ENCODE data around the gene PIR. TPM values are rescaled to one million over a fixed set of nuclear protein-coding genes. Genes with fewer than 3 reads are reported as not detected.

The PIR gene
- total and polyA plus RNA-seq, 3 experiments from 2014 or later: 0.22 to 2.6 (median 1.9) TPM

DNA sequence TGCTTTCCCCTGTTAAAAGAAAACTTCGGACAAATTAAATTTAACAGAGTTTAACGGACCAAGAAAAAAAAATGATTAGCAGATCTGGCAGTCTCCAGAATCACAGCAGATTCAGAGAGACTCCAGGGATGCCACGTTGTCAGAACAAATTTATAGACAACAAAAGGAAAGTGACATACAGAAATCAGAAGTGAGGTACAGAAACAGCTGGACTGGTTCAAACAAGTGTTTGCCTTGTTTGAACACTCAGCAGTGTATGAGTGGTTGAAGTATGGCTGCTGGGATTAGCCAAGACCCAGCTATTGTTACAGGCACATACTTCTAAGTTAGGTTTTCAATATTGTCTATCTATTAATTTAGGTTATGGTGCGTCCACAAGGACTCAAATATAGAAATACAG, 19.1 kb downstream of the PIR start:
- CTCF ChIA-PET: no interaction called here
- H3K27ac ChIP-seq (ENCODE audit: low read depth, low read length): no peak overlapping the region
- Mint-ChIP-seq H3K27ac (no peak overlapping the region), H3K4me3 (no peak overlapping the region), H3K9me3 (no peaks in the 10 kb centered on the region), H3K4me1 (peaks cover 0 to 5% (median 2%) of the 10 kb centered on the region in 3 donors), H3K27me3 (peaks cover 5 to 6% of the 10 kb centered on the region in 2 donors), H3K36me3 (no peaks in the 10 kb centered on the region)
- no peak overlapping the region for H3K4me3 ChIP-seq (ENCODE audit: low read length)
- no peaks in the 10 kb centered on the region for H3K4me1 ChIP-seq (ENCODE audit: insufficient read depth, low read length)
- DNase-seq: no peak
- H3K36me3 ChIP-seq (ENCODE audit: insufficient read depth, low read length): no peaks in the 10 kb centered on the region
- no peaks in the 10 kb centered on the region for H3K27me3 ChIP-seq (ENCODE audit: insufficient read depth, low read length, poor library complexity, severe bottlenecking)
- POLR2A ChIA-PET: no interaction called here
- no peaks in the 10 kb centered on the region for H3K9me3 ChIP-seq (ENCODE audit: low read length)

DNA sequence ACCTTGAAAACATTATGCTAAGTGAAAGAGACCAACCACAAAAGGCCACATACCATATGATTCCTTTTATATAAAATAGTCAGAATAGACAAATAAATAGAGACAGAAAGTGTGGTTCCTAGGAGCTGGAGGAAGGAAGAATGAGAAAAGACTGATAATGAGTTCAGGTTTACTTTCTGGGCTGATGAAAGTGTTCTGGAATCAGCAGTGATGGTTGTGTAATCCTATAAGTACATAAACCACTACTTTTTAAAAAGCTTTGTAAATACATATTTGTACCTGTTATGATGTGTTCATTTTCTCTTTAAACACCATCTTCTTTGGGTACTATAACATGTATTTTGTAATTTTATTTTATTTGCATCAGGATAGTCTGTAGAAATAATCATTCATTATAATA, 20.6 kb downstream of the PIR start:
- Histone ChIP-seq H3K4me3 (ENCODE audit: low read length) (no peak overlapping the region), H3K9me3 (ENCODE audit: low read length) (no peaks in the 10 kb centered on the region), H3K27me3 (ENCODE audit: insufficient read depth, low read length, poor library complexity, severe bottlenecking) (no peaks in the 10 kb centered on the region), H3K4me1 (ENCODE audit: insufficient read depth, low read length) (no peaks in the 10 kb centered on the region), H3K36me3 (ENCODE audit: insufficient read depth, low read length) (no peaks in the 10 kb centered on the region), H3K27ac (ENCODE audit: low read depth, low read length) (no peak overlapping the region)
- Mint-ChIP-seq H3K9me3 (no peaks in the 10 kb centered on the region), H3K27me3 (peaks cover 4 to 6% of the 10 kb centered on the region in 2 donors), H3K36me3 (no peaks in the 10 kb centered on the region), H3K4me3 (no peak overlapping the region), H3K4me1 (peaks cover 0 to 5% (median 2%) of the 10 kb centered on the region in 3 donors), H3K27ac (no peak overlapping the region)
- ChIA-PET CTCF (no interaction called here), POLR2A (no interaction called here)
- DNase-seq: no peak

DNA sequence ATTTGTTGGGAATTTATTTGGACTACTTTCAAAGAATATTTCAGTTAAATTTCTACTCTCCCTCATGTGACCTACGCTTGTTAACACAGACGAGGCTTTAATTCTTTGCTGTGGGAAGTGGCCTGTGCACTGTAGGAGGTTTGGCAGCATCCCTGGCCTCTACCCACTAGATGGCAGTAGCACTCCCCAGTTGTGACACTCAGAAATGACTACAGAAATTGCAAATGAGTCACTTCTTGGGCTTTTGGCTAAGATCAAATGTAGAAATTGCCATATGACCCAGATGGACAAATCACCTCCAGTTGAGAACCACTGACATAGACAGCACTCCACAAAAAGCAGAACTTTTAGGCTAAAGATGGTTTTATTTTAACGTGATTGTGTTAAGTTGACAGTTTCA, 22.1 kb downstream of the PIR start:
- Histone ChIP-seq H3K27ac (ENCODE audit: low read depth, low read length) (no peak overlapping the region), H3K9me3 (ENCODE audit: low read length) (no peaks in the 10 kb centered on the region), H3K36me3 (ENCODE audit: insufficient read depth, low read length) (no peaks in the 10 kb centered on the region), H3K27me3 (ENCODE audit: insufficient read depth, low read length, poor library complexity, severe bottlenecking) (no peaks in the 10 kb centered on the region), H3K4me1 (ENCODE audit: insufficient read depth, low read length) (no peaks in the 10 kb centered on the region), H3K4me3 (ENCODE audit: low read length) (no peak overlapping the region)
- ChIA-PET CTCF (interaction anchor here (0.8 kb wide), 2 partner anchors 8 to 32 kb away, joined by 3 to 4 read pairs; no protein-coding TSS in a partner anchor), POLR2A (no interaction called here)
- Mint-ChIP-seq H3K4me3 (no peak overlapping the region), H3K36me3 (no peaks in the 10 kb centered on the region), H3K9me3 (no peaks in the 10 kb centered on the region), H3K27ac (no peak overlapping the region), H3K27me3 (peaks cover 4 to 6% of the 10 kb centered on the region in 2 donors), H3K4me1 (peaks cover 0 to 5% (median 2%) of the 10 kb centered on the region in 3 donors)
- peak; percentile 7 to 50 (median 25) for DNase-seq

DNA sequence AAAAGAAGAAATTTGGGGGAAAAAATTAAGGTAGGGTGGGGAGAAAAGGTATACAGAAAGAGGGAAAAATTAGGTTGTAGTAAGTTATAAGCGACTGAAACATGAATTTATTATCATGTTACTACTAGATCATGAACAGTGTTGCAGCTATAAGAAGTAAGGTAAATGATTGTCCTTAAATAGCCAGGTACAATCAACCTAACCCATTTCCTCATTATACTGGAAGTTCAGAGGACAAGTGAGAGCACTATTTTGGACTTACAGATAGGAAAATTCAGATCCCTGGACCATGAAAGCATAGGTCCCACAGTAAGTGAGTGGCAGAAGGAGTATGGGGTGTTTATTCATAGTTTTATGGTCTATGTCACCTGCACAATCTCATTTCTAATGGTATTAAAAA, 23.5 kb downstream of the PIR start:
- ChIA-PET CTCF (no interaction called here), POLR2A (no interaction called here)
- no peaks in the 10 kb centered on the region for H3K36me3 Mint-ChIP-seq
- no peaks in the 10 kb centered on the region for H3K9me3 Mint-ChIP-seq
- no peaks in the 10 kb centered on the region for H3K9me3 ChIP-seq (ENCODE audit: low read length)
- peaks cover 0 to 5% (median 2%) of the 10 kb centered on the region in 3 donors for H3K4me1 Mint-ChIP-seq
- no peak overlapping the region for H3K4me3 Mint-ChIP-seq
- no peaks in the 10 kb centered on the region for H3K27me3 ChIP-seq (ENCODE audit: insufficient read depth, low read length, poor library complexity, severe bottlenecking)
- H3K27me3 Mint-ChIP-seq: peaks cover 4 to 6% of the 10 kb centered on the region in 2 donors
- H3K36me3 ChIP-seq (ENCODE audit: insufficient read depth, low read length): no peaks in the 10 kb centered on the region
- no peak overlapping the region for H3K27ac ChIP-seq (ENCODE audit: low read depth, low read length)
- DNase-seq: no peak
- H3K4me1 ChIP-seq (ENCODE audit: insufficient read depth, low read length): no peaks in the 10 kb centered on the region
- H3K27ac Mint-ChIP-seq: no peak overlapping the region
- H3K4me3 ChIP-seq (ENCODE audit: low read length): no peak overlapping the region

DNA sequence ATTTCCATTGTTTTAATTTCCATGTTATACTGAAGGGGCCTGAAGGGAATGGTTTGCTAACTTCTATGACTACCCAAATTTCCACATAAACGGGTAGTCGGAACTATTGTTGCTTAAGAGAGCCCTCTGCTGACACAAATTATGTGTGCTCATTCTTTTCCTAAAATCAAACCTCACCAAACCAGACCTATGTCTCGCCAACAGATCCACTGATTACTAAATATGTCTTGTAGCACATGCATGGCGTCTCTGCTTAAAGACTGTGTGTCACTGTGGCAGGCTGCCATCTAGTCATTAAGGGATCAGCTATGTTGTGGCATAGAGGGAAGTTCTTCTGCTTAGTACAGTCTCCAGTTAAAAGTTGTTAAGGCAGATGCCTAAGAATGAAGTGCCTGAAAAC, 25.1 kb downstream of the PIR start:
- Histone ChIP-seq H3K36me3 (ENCODE audit: insufficient read depth, low read length) (no peaks in the 10 kb centered on the region), H3K9me3 (ENCODE audit: low read length) (no peaks in the 10 kb centered on the region), H3K27ac (ENCODE audit: low read depth, low read length) (no peak overlapping the region), H3K4me1 (ENCODE audit: insufficient read depth, low read length) (no peaks in the 10 kb centered on the region), H3K27me3 (ENCODE audit: insufficient read depth, low read length, poor library complexity, severe bottlenecking) (no peaks in the 10 kb centered on the region), H3K4me3 (ENCODE audit: low read length) (no peak overlapping the region)
- CTCF ChIA-PET: interaction anchor here (1.3 to 1.5 kb wide), 2 partner anchors 15 to 118 kb away, joined by 3 to 4 read pairs; no protein-coding TSS in a partner anchor
- Mint-ChIP-seq H3K4me1 (peaks cover 0 to 5% (median 2%) of the 10 kb centered on the region in 3 donors), H3K27me3 (peaks cover 2 to 6% of the 10 kb centered on the region in 2 donors), H3K27ac (peak overlapping the region in 1 of 8 donors; percentile 1), H3K4me3 (no peak overlapping the region), H3K9me3 (no peaks in the 10 kb centered on the region), H3K36me3 (no peaks in the 10 kb centered on the region)
- POLR2A ChIA-PET: no interaction called here
- no peak for DNase-seq

- Mint-ChIP-seq H3K36me3 (no peaks in the 10 kb centered on the region), H3K4me1 (peaks cover 0 to 3% (median 0%) of the 10 kb centered on the region in 3 donors), H3K9me3 (no peaks in the 10 kb centered on the region), H3K4me3 (no peak overlapping the region), H3K27ac (no peak overlapping the region), H3K27me3 (peaks cover 0 to under 1% of the 10 kb centered on the region in 2 donors)
- H3K4me3 ChIP-seq (ENCODE audit: low read length): no peak overlapping the region
- H3K27me3 ChIP-seq (ENCODE audit: insufficient read depth, low read length, poor library complexity, severe bottlenecking): no peaks in the 10 kb centered on the region
- no peaks in the 10 kb centered on the region for H3K36me3 ChIP-seq (ENCODE audit: insufficient read depth, low read length)
- H3K9me3 ChIP-seq (ENCODE audit: low read length): no peaks in the 10 kb centered on the region
- POLR2A ChIA-PET: no interaction called here
- no peaks in the 10 kb centered on the region for H3K4me1 ChIP-seq (ENCODE audit: insufficient read depth, low read length)
- DNase-seq: no peak
- CTCF ChIA-PET: no interaction called here
- no peak overlapping the region for H3K27ac ChIP-seq (ENCODE audit: low read depth, low read length)
These were observed 27.1 kb downstream of the PIR start for GRCh38 chrX:15465896-15466651.

DNA sequence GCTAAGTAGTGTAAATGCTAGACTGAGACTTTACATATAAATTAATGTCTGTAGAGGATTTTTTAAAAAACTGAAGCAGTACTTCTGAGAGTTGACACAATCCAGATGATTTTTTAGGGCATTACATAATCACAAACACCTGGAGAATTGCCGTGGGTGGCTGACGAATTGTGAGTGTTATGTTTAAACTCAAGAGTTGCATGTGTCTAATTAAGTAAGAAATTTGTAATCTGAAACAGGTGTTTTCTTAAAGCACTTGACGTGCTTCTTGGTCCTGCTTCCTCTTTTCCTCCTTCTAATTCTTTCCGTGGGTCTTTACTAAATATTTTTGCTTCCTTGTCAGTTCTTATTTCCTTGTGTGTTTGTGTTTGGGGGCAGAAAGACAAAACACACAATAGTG, 27.8 kb downstream of the PIR start:
- ChIA-PET POLR2A (no interaction called here), CTCF (no interaction called here)
- Mint-ChIP-seq H3K9me3 (no peaks in the 10 kb centered on the region), H3K27me3 (peaks cover under 1 to 3% of the 10 kb centered on the region in 2 donors), H3K27ac (no peak overlapping the region), H3K36me3 (no peaks in the 10 kb centered on the region), H3K4me1 (no peaks in the 10 kb centered on the region), H3K4me3 (no peak overlapping the region)
- H3K4me1 ChIP-seq (ENCODE audit: insufficient read depth, low read length): no peaks in the 10 kb centered on the region
- H3K27me3 ChIP-seq (ENCODE audit: insufficient read depth, low read length, poor library complexity, severe bottlenecking): no peaks in the 10 kb centered on the region
- no peak for DNase-seq
- H3K4me3 ChIP-seq (ENCODE audit: low read length): no peak overlapping the region
- no peaks in the 10 kb centered on the region for H3K36me3 ChIP-seq (ENCODE audit: insufficient read depth, low read length)
- H3K27ac ChIP-seq (ENCODE audit: low read depth, low read length): no peak overlapping the region
- H3K9me3 ChIP-seq (ENCODE audit: low read length): no peaks in the 10 kb centered on the region

GRCh38 chrX:15464704-15465103, 28.4 kb downstream of the PIR start:
- Histone ChIP-seq H3K4me3 (ENCODE audit: low read length) (no peak overlapping the region), H3K36me3 (ENCODE audit: insufficient read depth, low read length) (no peaks in the 10 kb centered on the region), H3K27me3 (ENCODE audit: insufficient read depth, low read length, poor library complexity, severe bottlenecking) (no peaks in the 10 kb centered on the region), H3K27ac (ENCODE audit: low read depth, low read length) (no peak overlapping the region), H3K9me3 (ENCODE audit: low read length) (no peaks in the 10 kb centered on the region), H3K4me1 (ENCODE audit: insufficient read depth, low read length) (no peaks in the 10 kb centered on the region)
- DNase-seq: no peak
- Mint-ChIP-seq H3K27me3 (peaks cover 2 to 6% of the 10 kb centered on the region in 2 donors), H3K27ac (no peak overlapping the region), H3K9me3 (no peaks in the 10 kb centered on the region), H3K4me3 (no peak overlapping the region), H3K36me3 (no peaks in the 10 kb centered on the region), H3K4me1 (no peaks in the 10 kb centered on the region)
- CTCF ChIA-PET: no interaction called here
- POLR2A ChIA-PET: no interaction called here

Measured in CD8-positive, alpha-beta memory T cell (primary cell).